Hepatic stellate cell (primary cell): ENCODE results near the gene AIP.
"Not testable (repeated sequence)": the region's sequence is repeated elsewhere in the genome, so short reads cannot be mapped to it uniquely, and the experiment has no call there.

ENCODE experiments used
- DNase-seq: peaks from one replicate; pipeline ENCODE4 v3.0.0; 2011; ENCODE audit warnings: low spot score

Gene AIP

DNA sequence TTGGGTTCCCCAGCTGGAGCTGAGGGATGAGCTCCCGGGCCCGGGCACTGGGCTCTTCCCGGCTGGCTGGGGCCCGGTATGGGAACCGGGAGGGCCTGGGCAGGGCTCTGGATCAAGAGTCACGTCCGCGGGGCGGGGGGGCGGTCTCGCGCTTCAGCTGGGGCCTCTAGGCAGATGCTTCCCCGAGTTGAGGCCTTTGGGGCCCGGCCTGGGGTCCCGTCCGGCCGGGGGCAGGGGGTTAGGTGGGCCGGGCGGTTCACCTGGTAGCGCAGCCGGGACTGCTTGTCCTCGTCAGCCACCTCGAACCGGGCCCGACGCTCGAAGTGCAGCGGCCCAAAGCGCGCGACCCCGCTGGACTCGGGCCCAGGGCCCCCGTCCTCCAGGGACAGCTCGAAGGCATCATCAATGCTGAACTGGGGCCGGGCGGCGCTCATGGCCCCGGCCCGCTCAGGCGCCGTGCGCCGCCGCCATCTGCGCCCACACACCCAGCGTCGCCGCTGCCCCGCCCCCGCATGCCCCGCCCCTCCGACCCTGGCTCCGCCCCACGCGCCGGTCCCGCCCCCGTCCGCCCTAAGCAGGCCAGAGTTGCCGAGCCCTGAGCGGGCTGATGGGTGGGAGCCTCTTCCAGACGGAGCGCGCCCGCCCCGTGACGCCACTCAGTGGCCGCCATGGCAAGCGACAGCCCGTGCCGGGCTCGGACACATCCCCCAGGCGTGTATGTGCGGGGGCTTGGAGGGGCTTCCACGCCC is 13.9 kb upstream of the AIP start, which contains the start of gene TMEM134:
TMEM134 (minus strand) TSS at position 493 of the 749 bp plus-strand sequence; CDS start at position 434, 59 bp downstream.
- peak; percentile 94 for DNase-seq

- DNase-seq: no peak
These were observed 13.4 kb upstream of the AIP start for GRCh38 chr11:67469508-67469811.

- DNase-seq: no peak
These were observed 12.4 kb upstream of the AIP start for GRCh38 chr11:67470337-67471002.

DNA sequence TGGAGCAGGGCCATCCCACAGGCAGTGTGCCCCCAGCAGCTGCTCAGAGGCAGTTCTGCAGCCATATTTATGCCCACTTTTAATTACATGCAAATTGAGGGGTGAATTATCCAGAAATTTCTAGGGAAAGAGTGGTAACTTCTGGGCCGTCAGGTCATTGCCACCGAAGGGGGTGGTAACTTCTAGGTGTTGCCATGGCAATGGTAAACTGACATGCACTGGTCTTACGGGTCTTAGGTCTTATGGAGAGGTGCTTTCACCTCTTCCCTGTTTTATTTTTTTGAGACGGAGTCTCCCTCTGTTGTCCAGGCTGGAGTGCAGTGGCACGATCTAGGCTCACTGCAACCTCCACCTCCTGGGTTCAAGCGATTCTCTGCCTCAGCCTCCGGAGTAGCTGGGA is 9.9 kb upstream of the AIP start:
- DNase-seq: no peak

DNA sequence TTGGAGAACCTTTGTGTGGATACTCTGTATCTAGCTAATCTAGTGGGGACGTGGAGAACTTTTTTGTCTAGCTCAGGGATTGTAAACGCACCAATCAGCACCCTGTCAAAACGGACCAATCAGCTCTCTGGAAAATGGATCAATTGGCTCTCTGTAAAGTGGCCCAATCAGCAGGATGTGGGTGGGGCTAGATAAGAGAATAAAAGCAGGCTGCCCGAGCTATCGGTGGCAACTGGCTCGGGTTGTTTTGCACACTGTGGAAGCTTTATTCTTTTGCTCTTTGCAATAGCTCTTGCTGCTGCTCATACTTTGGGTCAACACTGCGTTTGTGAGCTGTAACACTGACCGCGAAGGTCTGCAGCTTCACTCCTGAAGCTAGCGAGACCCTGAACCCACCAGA is 6.1 kb upstream of the AIP start:
- not testable (repeated sequence) for DNase-seq

- not testable (repeated sequence) for DNase-seq
These were observed 5.3 kb upstream of the AIP start for GRCh38 chr11:67477344-67478050.

GRCh38 chr11:67482275-67482826 is 475 bp upstream of the AIP start:
- DNase-seq: no peak

GRCh38 chr11:67483831-67484665 is 1.2 kb downstream of the AIP start:
- no peak for DNase-seq

DNA sequence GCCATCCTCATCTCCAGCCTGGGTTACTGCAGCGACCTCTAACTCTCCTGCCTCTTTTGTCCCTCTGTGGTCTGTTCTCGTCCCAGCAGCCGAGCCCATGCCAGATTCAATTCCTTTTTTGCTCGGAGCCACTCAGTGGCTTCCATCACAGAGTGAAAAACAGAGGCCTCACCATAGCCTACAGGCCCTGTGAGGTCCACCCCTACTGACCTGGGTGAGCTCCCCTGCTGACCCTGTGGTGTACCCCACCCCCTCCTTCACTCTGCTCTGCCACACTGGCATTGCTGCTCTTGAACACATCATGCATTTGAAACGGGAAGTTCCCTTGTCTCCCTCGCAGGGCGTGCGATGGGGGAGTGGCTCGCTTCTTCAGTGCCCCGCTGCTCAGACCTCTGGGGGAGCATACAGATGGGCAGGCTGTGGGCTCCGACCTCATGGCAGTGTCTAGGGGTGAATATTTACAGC is 2.1 kb downstream of the AIP start:
- DNase-seq: no peak

- DNase-seq: not testable (repeated sequence)
These were observed 3.1 kb downstream of the AIP start for GRCh38 chr11:67485873-67486361.

GRCh38 chr11:67486481-67487195 is 3.8 kb downstream of the AIP start:
- DNase-seq: no peak

DNA sequence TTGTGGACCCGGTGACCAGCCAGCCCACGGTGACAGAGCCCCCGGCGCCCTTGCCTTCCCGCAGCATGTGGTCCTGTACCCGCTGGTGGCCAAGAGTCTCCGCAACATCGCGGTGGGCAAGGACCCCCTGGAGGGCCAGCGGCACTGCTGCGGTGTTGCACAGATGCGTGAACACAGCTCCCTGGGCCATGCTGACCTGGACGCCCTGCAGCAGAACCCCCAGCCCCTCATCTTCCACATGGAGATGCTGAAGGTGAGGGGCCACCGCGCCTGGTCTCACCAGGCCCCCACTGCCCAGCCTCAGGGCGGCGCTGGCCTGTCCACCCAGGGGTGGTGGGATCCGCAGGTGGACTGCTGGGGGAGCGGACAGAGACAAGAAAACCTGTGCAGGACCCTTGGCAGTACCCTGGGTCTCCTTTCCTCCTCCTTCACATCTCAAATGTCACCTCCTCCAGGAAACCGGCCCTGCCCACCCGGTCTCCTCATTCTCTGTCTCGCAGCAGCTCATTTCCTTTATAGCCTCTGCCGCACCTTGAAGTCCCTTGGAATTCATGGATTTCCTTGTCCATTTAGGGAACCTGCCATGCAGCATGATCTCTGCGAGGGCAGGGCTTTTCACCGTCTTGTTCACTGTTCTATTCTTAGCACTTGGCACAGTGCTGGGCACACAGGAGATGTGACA is 6.5 kb downstream of the AIP start:
- no peak for DNase-seq

GRCh38 chr11:67489885-67490726 is 7.3 kb downstream of the AIP start:
- no peak for DNase-seq

DNA sequence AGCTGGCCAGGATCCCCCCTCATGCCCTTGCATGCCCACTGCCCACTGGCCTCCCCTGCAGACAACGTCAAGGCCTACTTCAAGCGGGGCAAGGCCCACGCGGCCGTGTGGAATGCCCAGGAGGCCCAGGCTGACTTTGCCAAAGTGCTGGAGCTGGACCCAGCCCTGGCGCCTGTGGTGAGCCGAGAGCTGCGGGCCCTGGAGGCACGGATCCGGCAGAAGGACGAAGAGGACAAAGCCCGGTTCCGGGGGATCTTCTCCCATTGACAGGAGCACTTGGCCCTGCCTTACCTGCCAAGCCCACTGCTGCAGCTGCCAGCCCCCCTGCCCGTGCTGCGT is 7.9 kb downstream of the AIP start:
- no peak for DNase-seq

DNA sequence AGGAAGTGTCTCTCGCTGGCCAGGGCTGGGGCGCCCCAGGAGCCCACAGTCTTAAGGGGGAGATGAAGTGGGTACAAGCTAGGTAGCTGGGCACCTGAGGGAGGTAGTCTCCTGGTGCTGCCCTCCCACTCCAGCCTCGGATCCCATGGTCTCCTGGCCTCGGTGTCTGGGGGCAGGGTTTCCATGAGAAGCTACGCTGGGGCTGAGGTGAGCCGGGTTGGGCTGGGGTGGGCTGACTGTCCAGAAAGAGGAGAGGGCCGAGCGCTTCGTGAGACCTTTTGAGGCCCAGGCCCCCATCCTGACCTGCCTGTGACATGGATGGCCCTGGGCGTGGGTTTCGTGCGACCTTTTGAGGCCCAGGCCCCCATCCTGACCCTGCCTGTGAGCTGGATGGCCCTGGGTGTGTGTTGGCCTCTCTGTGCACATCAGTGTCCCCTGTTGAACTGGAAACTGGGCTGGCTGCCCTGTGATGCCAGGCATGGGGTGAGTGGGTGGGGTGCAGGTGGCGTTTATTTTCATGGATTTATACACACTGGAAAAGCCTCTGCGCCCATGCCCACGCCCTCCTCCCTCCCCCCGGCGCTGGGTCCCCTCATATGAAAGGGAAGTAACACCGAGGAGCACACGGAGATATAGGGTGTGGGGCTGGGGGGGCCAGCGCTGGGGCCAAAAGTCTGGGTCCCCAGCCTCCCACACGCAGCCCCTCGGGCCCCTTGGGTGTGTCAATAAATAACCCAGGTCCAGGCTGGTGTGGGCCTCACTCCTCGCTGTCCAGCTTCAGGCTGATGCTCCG is 8.6 kb downstream of the AIP start:
- no peak for DNase-seq

DNA sequence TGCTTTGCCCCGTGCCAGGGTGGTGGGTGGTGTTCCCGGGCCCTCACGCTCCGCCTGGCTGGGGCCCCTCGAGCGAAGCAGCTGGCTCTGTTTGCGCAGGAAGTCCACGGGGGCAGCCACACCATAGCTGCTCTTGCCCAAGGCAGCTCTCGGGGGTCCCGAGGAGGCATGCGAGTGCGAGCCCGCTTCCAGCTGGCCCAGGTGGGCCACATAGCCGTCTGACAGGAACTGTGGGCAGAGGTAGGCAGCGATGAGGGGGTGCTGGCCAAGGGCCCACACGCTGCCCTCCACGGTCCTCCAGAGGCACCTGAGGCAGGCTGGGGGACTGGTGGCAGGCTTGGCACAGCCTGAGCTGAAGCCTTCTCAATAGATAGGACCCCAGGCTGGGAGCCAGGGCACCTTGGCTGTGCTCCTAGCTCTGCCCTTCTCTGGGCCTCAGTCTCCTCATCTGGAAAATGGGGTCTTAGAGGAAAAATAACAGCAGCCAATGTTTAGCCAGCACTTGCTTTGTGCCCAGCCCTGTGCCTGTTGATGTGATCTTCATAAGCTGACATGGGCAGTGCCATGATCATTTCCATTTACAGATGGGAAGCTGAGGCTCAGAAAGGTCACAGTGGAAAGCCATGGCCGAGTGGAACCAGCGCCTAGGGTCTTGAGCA is 9.4 kb downstream of the AIP start:
- no peak for DNase-seq

DNA sequence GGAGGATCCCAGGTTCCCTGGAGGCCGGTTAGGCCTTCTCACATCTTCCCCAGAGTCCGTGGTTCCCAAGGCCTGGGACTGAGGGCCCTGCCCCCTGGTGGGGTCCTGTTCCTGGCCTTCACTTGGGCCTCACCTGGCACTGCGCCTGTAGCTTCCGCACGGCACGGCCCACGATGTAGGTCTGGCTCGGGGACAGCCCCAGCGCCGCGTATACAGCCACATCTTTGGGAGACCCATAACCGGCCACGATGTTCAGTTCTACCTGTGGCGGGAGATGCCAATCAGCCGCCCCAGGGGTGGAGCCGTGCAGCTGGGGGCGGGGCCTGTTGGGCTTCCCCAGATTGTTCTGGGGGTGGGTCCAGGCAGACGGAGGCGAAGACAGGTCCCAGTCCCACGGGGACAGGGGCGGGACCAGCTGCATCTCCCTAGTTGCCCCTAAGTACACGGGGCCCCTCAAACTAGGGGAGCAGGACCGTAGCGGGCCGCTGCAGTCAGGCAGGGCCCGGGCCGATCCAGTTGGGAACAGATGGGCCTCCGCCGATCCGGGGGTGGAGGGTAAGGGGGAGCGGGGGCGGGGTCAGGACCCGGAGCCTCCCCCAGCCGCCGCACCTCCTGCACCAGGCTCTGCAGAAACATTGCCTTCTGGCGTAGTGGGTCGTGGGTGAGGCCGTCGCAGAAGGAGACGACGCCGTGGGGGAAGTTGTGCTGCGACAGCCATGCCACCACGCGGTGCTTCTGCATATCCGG is 10.1 kb downstream of the AIP start:
- DNase-seq: no peak
